OCI-LY3 (cell line): ENCODE measurements around the gene MVK.

Source experiments
- H2AFZ ChIP-seq: fragments of 200-600, 300-600 bp; shearing (Covaris generic); 2 replicates; pipeline ENCODE4 v1.6.0; 2014; ENCODE audit warnings: antibody characterized with exemption, low read depth, low read length
- H3K27ac ChIP-seq: fragments of 200-600, 300-600 bp; sonication (generic); 2 replicates; pipeline ENCODE4 v1.5.1; 2014; ENCODE audit warnings: mild to moderate bottlenecking, low read length, moderate library complexity, mixed read lengths
- H3K27me3 ChIP-seq: fragments of 200-600, 300-600 bp; sonication (generic); 2 replicates; pipeline ENCODE4 v1.6.1; 2014; ENCODE audit warnings: low read depth, low read length, mixed read lengths
- H3K36me3 ChIP-seq: fragments of 200-600, 300-600 bp; sonication (generic); replicated peaks from 2 replicates; pipeline ENCODE3; 2014; ENCODE audit warnings: low read depth, low read length, mixed read lengths
- H3K4me1 ChIP-seq: fragments of 300-600, 200-600 bp; sonication (generic); 2 replicates; pipeline ENCODE4 v1.6.1; 2014; ENCODE audit warnings: low read length, mixed read lengths
- H3K4me2 ChIP-seq: fragments of 200-600, 300-600 bp; sonication (generic); 2 replicates; pipeline ENCODE4 v1.6.1; 2014; ENCODE audit warnings: low read length, mixed read lengths
- H3K4me3 ChIP-seq: fragments of 300-600, 200-600 bp; sonication (generic); 2 replicates; pipeline ENCODE4 v1.5.1; 2014; ENCODE audit warnings: antibody characterized with exemption, mild to moderate bottlenecking, low read length, moderate library complexity
- H3K79me2 ChIP-seq: fragments of 300-600, 200-600 bp; shearing (Covaris generic); 2 replicates; pipeline ENCODE4 v1.6.1; 2014; ENCODE audit warnings: mild to moderate bottlenecking, low read length, mixed read lengths
- H3K9ac ChIP-seq: fragments of 300-600, 200-600 bp; shearing (Covaris generic); 2 replicates; pipeline ENCODE4 v1.6.0; 2014; ENCODE audit warnings: mild to moderate bottlenecking, low read length, moderate library complexity
- H3K9me3 ChIP-seq: fragments of 200-600, 300-600 bp; shearing (Covaris generic); 2 replicates; pipeline ENCODE4 v1.6.1; 2014; ENCODE audit warnings: low read length, mixed read lengths; ENCODE audit not compliant: insufficient read depth
- H4K20me1 ChIP-seq: fragments of 200-600, 300-600 bp; sonication (generic); 2 replicates; pipeline ENCODE4 v1.6.1; 2016; ENCODE audit warnings: low read length, mixed read lengths; ENCODE audit not compliant: insufficient read depth
- CTCF ChIP-seq: fragments of 200-600, 300-600 bp; sonication (generic); IDR thresholded peaks from 2 replicates; pipeline ENCODE4 v1.5.1; 2014; ENCODE audit warnings: antibody characterized with exemption, low read length, low read depth
- EZH2phosphoT487 ChIP-seq: fragments of 200-600 bp; shearing (Covaris generic); IDR thresholded peaks from 2 replicates; pipeline ENCODE4 v1.6.1; 2018; ENCODE audit warnings: antibody characterized with exemption, mixed run types, low read depth

Gene MVK

DNA sequence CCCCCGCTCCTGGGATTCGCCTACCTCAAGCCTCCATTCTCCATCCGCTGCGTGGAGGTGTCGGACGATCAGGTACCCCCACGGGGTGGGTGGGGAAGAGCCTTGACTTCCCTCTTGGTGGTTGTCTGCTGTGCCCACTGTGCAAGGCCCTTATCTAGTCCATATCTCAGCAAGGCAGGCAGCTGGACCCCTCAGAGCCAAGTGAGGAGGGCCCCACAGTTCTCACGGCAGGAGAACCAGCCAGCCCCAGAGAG lies 40.2 kb upstream of the MVK start:
- Histone ChIP-seq H2AFZ (no peak overlapping the region), H3K36me3 (no peaks in the 10 kb centered on the region), H3K9ac (no peak overlapping the region), H3K4me1 (no peaks in the 10 kb centered on the region), H3K27ac (no peak overlapping the region), H3K4me3 (no peak overlapping the region), H3K27me3 (no peaks in the 10 kb centered on the region), H3K9me3 (no peaks in the 10 kb centered on the region), H3K4me2 (no peak overlapping the region), H3K79me2 (no peaks in the 10 kb centered on the region), H4K20me1 (no peaks in the 10 kb centered on the region)
- TF ChIP-seq EZH2phosphoT487 (no peak), CTCF (no peak)

DNA sequence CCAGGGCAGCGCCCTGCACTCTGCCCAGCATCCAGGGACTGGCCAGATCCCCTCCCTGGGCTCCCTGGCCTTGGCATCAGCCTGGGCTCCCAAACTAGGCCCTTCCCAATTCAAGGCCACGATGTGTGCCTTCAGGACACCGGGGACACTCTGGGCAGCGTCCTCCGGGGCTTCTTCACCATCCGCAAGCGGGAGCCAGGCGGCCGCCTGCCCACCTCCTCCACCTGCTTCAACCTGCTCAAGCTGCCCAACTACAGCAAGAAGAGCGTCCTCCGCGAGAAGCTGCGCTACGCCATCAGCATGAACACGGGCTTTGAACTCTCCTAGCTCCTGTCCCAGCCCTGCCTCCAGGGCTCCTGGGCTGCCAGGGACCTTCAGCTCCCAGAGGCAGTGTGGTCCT lies 39.1 kb upstream of the MVK start:
- Histone ChIP-seq H3K4me1 (no peaks in the 10 kb centered on the region), H3K4me2 (no peak overlapping the region), H3K9me3 (no peaks in the 10 kb centered on the region), H3K27ac (no peak overlapping the region), H3K27me3 (no peaks in the 10 kb centered on the region), H3K36me3 (no peaks in the 10 kb centered on the region), H4K20me1 (no peaks in the 10 kb centered on the region), H2AFZ (no peak overlapping the region), H3K79me2 (no peaks in the 10 kb centered on the region), H3K9ac (no peak overlapping the region), H3K4me3 (no peak overlapping the region)
- TF ChIP-seq CTCF (no peak), EZH2phosphoT487 (no peak)

DNA sequence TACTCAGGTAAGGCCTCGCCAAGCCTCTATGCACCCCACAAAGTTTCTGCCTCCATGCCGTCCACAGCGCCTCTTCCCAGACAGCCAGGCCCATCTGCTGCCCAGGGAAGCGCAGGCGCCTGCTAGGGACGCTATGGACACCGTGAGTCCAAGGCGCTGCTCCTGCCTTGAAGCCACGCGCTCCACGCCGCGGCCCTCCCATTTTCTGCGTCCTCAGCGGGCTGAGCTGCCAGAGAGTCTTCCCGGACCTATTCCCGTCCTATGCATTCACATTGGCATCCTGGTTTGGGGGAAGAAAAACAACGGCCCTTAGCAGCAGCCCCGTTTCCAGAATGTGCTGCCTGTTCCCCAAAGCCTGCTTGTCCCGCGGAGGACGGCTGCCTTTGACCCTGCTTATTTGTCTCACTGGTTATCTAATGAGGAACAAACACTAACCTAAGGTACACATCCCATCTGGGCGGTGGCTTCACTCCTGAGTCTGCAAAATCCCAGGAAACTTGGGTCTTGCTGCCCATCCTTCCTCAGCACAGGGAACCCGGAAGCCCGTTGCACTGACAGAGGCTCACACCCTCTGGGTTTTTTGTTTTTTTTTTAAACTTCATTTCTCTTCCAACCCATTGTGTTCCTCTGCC lies 38.2 kb upstream of the MVK start:
- no peaks in the 10 kb centered on the region for H3K36me3 ChIP-seq
- no peak overlapping the region for H3K4me3 ChIP-seq
- TF ChIP-seq CTCF: no peak
- TF ChIP-seq EZH2phosphoT487: no peak

GRCh38 chr12:109535863-109536250 lies 37.7 kb upstream of the MVK start:
- Histone ChIP-seq H3K27me3 (no peaks in the 10 kb centered on the region), H4K20me1 (no peaks in the 10 kb centered on the region)
- no peak for TF ChIP-seq EZH2phosphoT487
- no peak for TF ChIP-seq CTCF

More for the DNA sequence above, 38.2 kb upstream of the MVK start:
- Histone ChIP-seq H3K27ac (no peak overlapping the region), H3K79me2 (no peaks in the 10 kb centered on the region), H3K27me3 (no peaks in the 10 kb centered on the region), H4K20me1 (no peaks in the 10 kb centered on the region), H3K4me1 (no peaks in the 10 kb centered on the region), H3K9me3 (no peaks in the 10 kb centered on the region), H2AFZ (no peak overlapping the region), H3K9ac (no peak overlapping the region), H3K4me2 (no peak overlapping the region)

More at GRCh38 chr12:109535863-109536250, 37.7 kb upstream of the MVK start:
- Histone ChIP-seq H3K4me1 (no peaks in the 10 kb centered on the region), H2AFZ (no peak overlapping the region), H3K9me3 (no peaks in the 10 kb centered on the region), H3K9ac (no peak overlapping the region), H3K27ac (no peak overlapping the region), H3K4me2 (no peak overlapping the region), H3K36me3 (no peaks in the 10 kb centered on the region), H3K79me2 (no peaks in the 10 kb centered on the region), H3K4me3 (no peak overlapping the region)
